Caco-2 (cell line): Measurements from ENCODE around the gene MINDY4B. TPM values are rescaled to one million over a fixed set of nuclear protein-coding genes. Genes with fewer than 3 reads are reported as not detected.

Experiments
- BruUV-seq: library from RNA; stranded (reverse); fragments of 400-500 nt; replicated peaks from 2 replicates; lab custom pipeline; 2021; lab: Mats Ljungman, UMichigan
- CTCF ChIA-PET: fragments of 300-600 bp; sonication (Branson Sonifier 250); formaldehyde crosslinking; loops from one replicate; lab custom pipeline; 2022; ENCODE audit warnings: antibody characterized with exemption; lab: Charles Lee
- POLR2A ChIA-PET: fragments of 300-600 bp; sonication (Branson Sonifier 250); formaldehyde crosslinking; loops from one replicate; lab custom pipeline; 2022; ENCODE audit warnings: antibody characterized with exemption; lab: Charles Lee
- DNase-seq, 2 experiments: peaks; one replicate each; pipeline versions ENCODE4 v3.0.0 to v3.0.0-alpha.2; 2020 to 2022
- H3K27me3 ChIP-seq: replicated peaks from 2 replicates; pipeline ENCODE4 v1.6.0; 2011; ENCODE audit warnings: low read length; ENCODE audit not compliant: control insufficient read depth, insufficient read depth
- H3K36me3 ChIP-seq: 2 replicates; pipeline ENCODE4 v1.5.1; 2011; ENCODE audit warnings: low read length; ENCODE audit not compliant: control insufficient read depth, insufficient read depth
- H3K4me1 ChIP-seq: fragments of 250-450 bp; sonication (Bioruptor Pico); 2 replicates; pipeline ENCODE4 v1.5.1; 2020; ENCODE audit warnings: mild to moderate bottlenecking
- H3K4me3 ChIP-seq: 2 replicates; pipeline ENCODE4 v1.5.1; 2011; ENCODE audit warnings: low read depth, mild to moderate bottlenecking, control low read depth, low read length
- H3K9me3 ChIP-seq: fragments of 250-450 bp; sonication (Bioruptor Pico); 2 replicates; pipeline ENCODE4 v1.5.1; 2020; ENCODE audit warnings: mild to moderate bottlenecking, moderate library complexity
- H3K27ac Mint-ChIP-seq: one replicate; pipeline ENCODE4 v1.8.0; 2022; ENCODE audit warnings: mixed read lengths; ENCODE audit not compliant: unreplicated experiment
- H3K27me3 Mint-ChIP-seq: one replicate; pipeline ENCODE4 v1.8.0; 2022; ENCODE audit warnings: mixed read lengths; ENCODE audit not compliant: insufficient read depth, unreplicated experiment
- H3K36me3 Mint-ChIP-seq: one replicate; pipeline ENCODE4 v1.8.0; 2022; ENCODE audit warnings: mild to moderate bottlenecking, mixed read lengths; ENCODE audit not compliant: insufficient read depth, unreplicated experiment
- H3K4me1 Mint-ChIP-seq: one replicate; pipeline ENCODE4 v1.8.0; 2022; ENCODE audit warnings: low read depth, mixed read lengths; ENCODE audit not compliant: unreplicated experiment
- H3K4me3 Mint-ChIP-seq: one replicate; pipeline ENCODE4 v1.8.0; 2022; ENCODE audit warnings: mild to moderate bottlenecking, moderate library complexity, mixed read lengths; ENCODE audit not compliant: unreplicated experiment
- H3K9me3 Mint-ChIP-seq: one replicate; pipeline ENCODE4 v1.8.0; 2022; ENCODE audit warnings: mixed read lengths; ENCODE audit not compliant: unreplicated experiment
- intact Hi-C: fragments of 100-400 bp; cut with micrococcal nuclease; formaldehyde crosslinking; loops from one replicate; pipeline ENCODE4 v1.10.0; 2022; ENCODE audit not compliant: unreplicated experiment
- total RNA-seq: library from RNA; stranded (reverse); gene quantifications from 2 replicates; pipeline ENCODE4 v1.2.3, GENCODE V29; 2022
- TF ChIP-seq, protein P1 (sequence below), 2 experiments: fragments of 200-600 bp in 1 of 2; IDR thresholded peaks; 1 replicate in 1 of 2; 2 replicates in 1 of 2; pipeline versions ENCODE4 v1.5.1 to v1.8.0; 2011 to 2022; ENCODE audit warnings: antibody characterized with exemption in 1 of 2, control low read depth in 1 of 2, inconsistent platforms in 1 of 2, low read depth in 1 of 2, low read length in 1 of 2, mild to moderate bottlenecking in 1 of 2, moderate library complexity in 1 of 2; ENCODE audit not compliant: insufficient read depth in 1 of 2, severe bottlenecking in 1 of 2, unreplicated experiment in 1 of 2

MINDY4B gene
- total RNA-seq, 1 experiment from 2014 or later, result not detected

DNA sequence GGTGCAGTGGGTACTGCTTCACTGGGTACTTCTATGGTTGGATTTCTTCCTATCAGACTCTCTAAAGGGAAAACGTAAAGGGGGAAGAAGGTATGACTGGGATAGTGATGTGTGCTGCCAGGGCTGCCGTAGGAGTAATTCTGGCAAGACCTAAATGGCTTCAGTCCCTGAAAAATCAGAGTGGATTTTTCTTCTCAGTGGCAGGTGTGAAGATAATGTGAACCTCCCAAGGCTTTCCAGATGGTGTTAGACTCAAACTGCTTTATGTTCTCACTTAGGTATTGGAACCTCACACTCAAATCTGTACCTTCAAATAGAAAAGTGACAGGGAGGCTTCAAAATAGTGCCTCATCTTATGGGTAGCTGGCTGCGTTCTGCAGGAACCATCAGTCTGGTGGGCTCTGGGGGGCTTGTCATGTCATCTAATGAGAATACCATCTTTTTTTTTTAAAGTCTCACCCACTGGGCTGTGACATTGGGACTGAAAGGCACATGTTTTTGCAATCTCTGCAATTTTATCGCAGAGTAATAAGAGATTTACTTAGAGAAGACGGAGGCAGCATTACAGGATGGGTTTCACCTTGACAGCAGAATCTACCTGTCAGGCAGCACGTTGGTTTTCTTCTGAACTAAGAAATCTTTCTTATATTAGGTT, 28.5 kb downstream of the MINDY4B start:
- Histone ChIP-seq H3K4me1 (no peaks in the 10 kb centered on the region), H3K36me3 (no peaks in the 10 kb centered on the region), H3K27me3 (no peaks in the 10 kb centered on the region), H3K4me3 (no peak overlapping the region), H3K9me3 (no peaks in the 10 kb centered on the region)
- Mint-ChIP-seq H3K27ac (no peak overlapping the region), H3K9me3 (no peaks in the 10 kb centered on the region), H3K36me3 (no peaks in the 10 kb centered on the region), H3K4me3 (no peak overlapping the region), H3K27me3 (peaks cover 5% of the 10 kb centered on the region), H3K4me1 (no peaks in the 10 kb centered on the region)
- intact Hi-C loops, result no loop called here
- TF ChIP-seq, protein P1, sequence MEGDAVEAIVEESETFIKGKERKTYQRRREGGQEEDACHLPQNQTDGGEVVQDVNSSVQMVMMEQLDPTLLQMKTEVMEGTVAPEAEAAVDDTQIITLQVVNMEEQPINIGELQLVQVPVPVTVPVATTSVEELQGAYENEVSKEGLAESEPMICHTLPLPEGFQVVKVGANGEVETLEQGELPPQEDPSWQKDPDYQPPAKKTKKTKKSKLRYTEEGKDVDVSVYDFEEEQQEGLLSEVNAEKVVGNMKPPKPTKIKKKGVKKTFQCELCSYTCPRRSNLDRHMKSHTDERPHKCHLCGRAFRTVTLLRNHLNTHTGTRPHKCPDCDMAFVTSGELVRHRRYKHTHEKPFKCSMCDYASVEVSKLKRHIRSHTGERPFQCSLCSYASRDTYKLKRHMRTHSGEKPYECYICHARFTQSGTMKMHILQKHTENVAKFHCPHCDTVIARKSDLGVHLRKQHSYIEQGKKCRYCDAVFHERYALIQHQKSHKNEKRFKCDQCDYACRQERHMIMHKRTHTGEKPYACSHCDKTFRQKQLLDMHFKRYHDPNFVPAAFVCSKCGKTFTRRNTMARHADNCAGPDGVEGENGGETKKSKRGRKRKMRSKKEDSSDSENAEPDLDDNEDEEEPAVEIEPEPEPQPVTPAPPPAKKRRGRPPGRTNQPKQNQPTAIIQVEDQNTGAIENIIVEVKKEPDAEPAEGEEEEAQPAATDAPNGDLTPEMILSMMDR (IDR thresholded peaks at IDR 0.05; ENCODE audit: insufficient read depth in 1 of 2, low read depth in 1 of 2, low read length in 1 of 2, severe bottlenecking in 1 of 2, unreplicated experiment in 1 of 2), result no peak
- ChIA-PET CTCF (no interaction called here), POLR2A (no interaction called here)
- no TSS peak for BruUV-seq
- DNase-seq, result no peak

GRCh38 chr3:150875548-150875947, 29.7 kb downstream of the MINDY4B start:
- CTCF ChIA-PET, result no interaction called here
- BruUV-seq, result no TSS peak
- H3K4me3 ChIP-seq, result no peak overlapping the region
- no peaks in the 10 kb centered on the region for H3K36me3 ChIP-seq
- TF ChIP-seq, protein P1 (IDR thresholded peaks at IDR 0.05; ENCODE audit: insufficient read depth in 1 of 2, low read depth in 1 of 2, low read length in 1 of 2, severe bottlenecking in 1 of 2, unreplicated experiment in 1 of 2), result no peak
- H3K9me3 Mint-ChIP-seq, result no peaks in the 10 kb centered on the region
- no peaks in the 10 kb centered on the region for H3K36me3 Mint-ChIP-seq
- H3K27me3 Mint-ChIP-seq, result peaks cover 3% of the 10 kb centered on the region
- intact Hi-C loops, result no loop called here
- no peak overlapping the region for H3K27ac Mint-ChIP-seq
- H3K9me3 ChIP-seq, result no peaks in the 10 kb centered on the region
- H3K4me3 Mint-ChIP-seq, result no peak overlapping the region
- H3K4me1 ChIP-seq, result no peaks in the 10 kb centered on the region
- no peaks in the 10 kb centered on the region for H3K4me1 Mint-ChIP-seq
- no peaks in the 10 kb centered on the region for H3K27me3 ChIP-seq
- DNase-seq, result no peak
- POLR2A ChIA-PET, result no interaction called here

DNA sequence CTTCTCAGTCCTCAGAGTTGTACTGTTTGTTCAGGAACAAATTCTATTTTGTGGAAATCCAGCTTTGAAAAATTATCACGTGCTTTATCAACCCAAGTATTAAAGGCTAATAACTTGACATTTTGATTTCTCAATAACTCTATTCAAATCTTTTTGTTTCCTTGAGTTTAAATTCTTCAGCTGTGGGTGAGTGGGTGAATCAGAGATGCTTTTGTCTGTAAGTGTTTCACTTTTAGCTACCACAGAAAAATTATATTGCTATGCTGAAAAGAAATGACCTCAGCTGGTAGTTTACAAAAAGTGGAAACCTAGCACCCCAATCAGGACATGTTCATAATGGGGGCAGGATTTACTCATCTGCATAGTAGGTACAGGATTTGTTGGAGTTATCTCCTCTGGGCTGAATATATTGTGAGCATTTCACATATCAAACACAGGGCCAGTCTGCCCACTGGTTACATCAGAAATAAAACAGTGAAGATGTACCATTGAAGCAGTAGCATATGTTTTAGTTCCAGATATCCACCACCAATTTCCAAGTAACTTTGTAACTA, 30.5 kb downstream of the MINDY4B start:
- ChIA-PET CTCF (no interaction called here), POLR2A (no interaction called here)
- TF ChIP-seq, protein P1 (IDR thresholded peaks at IDR 0.05; ENCODE audit: insufficient read depth in 1 of 2, low read depth in 1 of 2, low read length in 1 of 2, severe bottlenecking in 1 of 2, unreplicated experiment in 1 of 2), result no peak
- H3K4me1 ChIP-seq, result no peaks in the 10 kb centered on the region
- Mint-ChIP-seq H3K4me1 (no peaks in the 10 kb centered on the region), H3K27ac (no peak overlapping the region), H3K36me3 (no peaks in the 10 kb centered on the region), H3K9me3 (no peaks in the 10 kb centered on the region), H3K27me3 (no peaks in the 10 kb centered on the region), H3K4me3 (no peak overlapping the region)
- no peaks in the 10 kb centered on the region for H3K27me3 ChIP-seq
- no peaks in the 10 kb centered on the region for H3K9me3 ChIP-seq
- BruUV-seq, result no TSS peak
- DNase-seq, result no peak
- intact Hi-C loops, result no loop called here
- H3K4me3 ChIP-seq, result no peak overlapping the region
- no peaks in the 10 kb centered on the region for H3K36me3 ChIP-seq
